T-helper 2 cell treated with Interferon-gamma antibody and Interleukin-4, amounts not matched to agents 5 μg/mL and 100 μg/mL, for 36 hours (primary cell): ENCODE measurements around the gene GET4.
"Not testable (repeated sequence)": the region's sequence is repeated elsewhere in the genome, so short reads cannot be mapped to it uniquely, and the experiment has no call there.

Experiments used
- DNase-seq: peaks from one replicate; pipeline ENCODE4 v3.0.0; 2021; ENCODE audit warnings: low spot score
- H3K27ac Mint-ChIP-seq: one replicate; pipeline ENCODE4 v1.8.0; 2021; ENCODE audit warnings: mild to moderate bottlenecking, mixed read lengths
- H3K27me3 Mint-ChIP-seq: one replicate; pipeline ENCODE4 v1.8.0; 2021; ENCODE audit warnings: low read depth, mixed read lengths
- H3K36me3 Mint-ChIP-seq: one replicate; pipeline ENCODE4 v1.8.0; 2021; ENCODE audit warnings: low read depth, mixed read lengths
- H3K4me1 Mint-ChIP-seq: one replicate; pipeline ENCODE4 v1.8.0; 2021; ENCODE audit warnings: low read depth, mixed read lengths
- H3K4me3 Mint-ChIP-seq: one replicate; pipeline ENCODE4 v1.8.0; 2022; ENCODE audit warnings: mild to moderate bottlenecking, moderate library complexity, mixed read lengths
- H3K9me3 Mint-ChIP-seq: one replicate; pipeline ENCODE4 v1.8.0; 2021; ENCODE audit warnings: mixed read lengths

The GET4 gene

GRCh38 chr7:900331-901040 lies 24.1 kb downstream of the GET4 start:
- Mint-ChIP-seq H3K36me3 (peaks cover 8% of the 10 kb centered on the region), H3K27me3 (peaks cover 2% of the 10 kb centered on the region), H3K27ac (no peak overlapping the region), H3K9me3 (no peaks in the 10 kb centered on the region), H3K4me1 (no peaks in the 10 kb centered on the region), H3K4me3 (no peak overlapping the region)
- DNase-seq = no peak

GRCh38 chr7:901041-901387 lies 24.7 kb downstream of the GET4 start:
- H3K36me3 Mint-ChIP-seq = peaks cover 5% of the 10 kb centered on the region
- no peaks in the 10 kb centered on the region for H3K9me3 Mint-ChIP-seq

DNA sequence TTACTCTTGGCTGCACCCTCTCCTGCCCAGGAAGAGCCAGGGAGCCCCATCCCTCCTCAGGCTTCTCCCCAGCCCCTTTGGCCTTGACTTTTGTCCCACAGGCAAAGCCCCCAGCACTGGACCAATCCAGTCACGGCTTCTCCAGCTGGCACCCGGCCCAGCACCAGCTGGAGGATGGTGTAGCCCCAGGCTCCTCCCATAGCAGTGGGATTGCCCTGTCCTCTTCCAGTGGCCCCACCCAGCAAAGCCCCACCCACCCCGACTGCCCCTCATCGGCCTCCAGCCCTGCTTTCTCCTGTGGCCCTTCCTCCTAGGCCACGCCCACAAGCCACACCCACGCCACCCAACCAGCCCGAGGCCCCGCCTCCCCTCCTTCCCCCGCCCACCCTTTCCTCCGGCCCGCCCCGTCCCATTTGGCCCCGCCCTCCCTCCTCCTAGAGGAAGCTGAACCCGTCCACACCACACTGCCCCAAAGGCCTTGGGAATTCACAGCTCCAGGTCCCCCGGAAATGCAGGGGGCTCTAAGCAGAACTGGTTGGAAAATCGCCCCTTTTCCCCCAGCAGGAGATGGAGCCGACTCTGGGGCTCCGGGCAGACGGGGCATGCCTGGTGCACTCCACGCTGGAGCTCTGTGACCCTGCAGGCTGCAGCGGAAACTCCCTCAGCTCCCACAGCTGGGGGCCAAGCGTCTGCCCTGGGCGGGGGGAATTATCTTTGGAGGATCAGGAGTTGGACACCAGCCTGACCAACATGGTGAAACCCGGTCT lies 25.2 kb downstream of the GET4 start:
- H3K9me3 Mint-ChIP-seq = no peaks in the 10 kb centered on the region
- DNase-seq = peak; percentile 42
- H3K4me1 Mint-ChIP-seq = no peaks in the 10 kb centered on the region
- H3K27ac Mint-ChIP-seq = no peak overlapping the region
- no peaks in the 10 kb centered on the region for H3K36me3 Mint-ChIP-seq
- H3K27me3 Mint-ChIP-seq = peaks cover 2% of the 10 kb centered on the region
- no peak overlapping the region for H3K4me3 Mint-ChIP-seq

More at GRCh38 chr7:901041-901387, 24.7 kb downstream of the GET4 start:
- Mint-ChIP-seq H3K27ac (no peak overlapping the region), H3K4me1 (no peaks in the 10 kb centered on the region), H3K4me3 (no peak overlapping the region), H3K27me3 (peaks cover 2% of the 10 kb centered on the region)
- DNase-seq = no peak

DNA sequence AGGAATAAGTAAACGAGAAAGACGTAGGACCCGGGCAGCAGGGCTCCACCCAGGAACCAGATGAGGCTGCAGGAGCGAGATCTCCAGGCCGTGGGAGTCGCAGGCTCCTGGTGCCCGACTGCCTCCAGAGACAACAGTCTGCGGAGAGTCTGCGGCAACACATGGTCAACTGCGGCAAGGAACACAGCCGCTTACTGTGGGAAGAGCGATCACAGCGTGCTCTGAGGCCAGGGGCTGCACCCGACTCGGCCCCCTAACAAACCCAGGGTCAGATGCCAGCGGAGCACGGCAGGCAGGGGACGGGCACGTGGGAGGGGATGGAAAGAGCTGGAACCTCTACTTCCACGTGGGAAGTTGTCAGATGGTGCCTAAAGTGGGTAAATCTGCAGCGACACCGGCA lies 26.6 kb downstream of the GET4 start:
- Mint-ChIP-seq H3K4me1 (no peaks in the 10 kb centered on the region), H3K9me3 (no peaks in the 10 kb centered on the region), H3K27me3 (peaks cover 2% of the 10 kb centered on the region), H3K36me3 (no peaks in the 10 kb centered on the region), H3K4me3 (no peak overlapping the region), H3K27ac (no peak overlapping the region)
- DNase-seq = no peak

GRCh38 chr7:903921-904755 lies 27.8 kb downstream of the GET4 start:
- Mint-ChIP-seq H3K27me3 (peaks cover 2% of the 10 kb centered on the region), H3K4me3 (no peak overlapping the region), H3K27ac (no peak overlapping the region), H3K9me3 (no peaks in the 10 kb centered on the region), H3K4me1 (no peaks in the 10 kb centered on the region), H3K36me3 (no peaks in the 10 kb centered on the region)
- no peak for DNase-seq

GRCh38 chr7:904847-905246 lies 28.5 kb downstream of the GET4 start:
- Mint-ChIP-seq H3K27ac (no peak overlapping the region), H3K9me3 (no peaks in the 10 kb centered on the region), H3K4me1 (no peaks in the 10 kb centered on the region), H3K36me3 (no peaks in the 10 kb centered on the region), H3K27me3 (peaks cover 2% of the 10 kb centered on the region), H3K4me3 (no peak overlapping the region)
- no peak for DNase-seq

DNA sequence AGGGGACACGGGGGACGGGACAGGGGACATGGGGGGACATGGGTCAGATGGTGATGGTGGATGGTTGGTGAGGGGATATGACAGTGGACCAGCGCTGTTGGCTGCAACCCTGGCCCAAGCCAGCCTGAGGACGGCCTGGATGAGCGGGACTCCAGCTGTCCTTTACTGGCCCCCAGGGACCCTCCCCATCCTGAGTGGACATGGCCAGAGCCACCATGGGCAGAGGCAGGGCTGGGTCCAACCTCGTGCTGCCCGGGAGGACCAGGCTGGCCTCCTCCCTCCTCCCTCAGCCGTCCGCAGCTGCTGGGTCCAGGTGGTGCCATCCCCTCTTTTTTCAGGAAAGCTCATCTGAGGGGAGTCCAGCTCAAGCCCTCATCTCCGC lies 30.4 kb downstream of the GET4 start:
- Mint-ChIP-seq H3K9me3 (no peaks in the 10 kb centered on the region), H3K27me3 (peaks cover 4% of the 10 kb centered on the region), H3K4me1 (no peaks in the 10 kb centered on the region), H3K4me3 (no peak overlapping the region), H3K27ac (no peak overlapping the region), H3K36me3 (no peaks in the 10 kb centered on the region)
- DNase-seq = no peak

DNA sequence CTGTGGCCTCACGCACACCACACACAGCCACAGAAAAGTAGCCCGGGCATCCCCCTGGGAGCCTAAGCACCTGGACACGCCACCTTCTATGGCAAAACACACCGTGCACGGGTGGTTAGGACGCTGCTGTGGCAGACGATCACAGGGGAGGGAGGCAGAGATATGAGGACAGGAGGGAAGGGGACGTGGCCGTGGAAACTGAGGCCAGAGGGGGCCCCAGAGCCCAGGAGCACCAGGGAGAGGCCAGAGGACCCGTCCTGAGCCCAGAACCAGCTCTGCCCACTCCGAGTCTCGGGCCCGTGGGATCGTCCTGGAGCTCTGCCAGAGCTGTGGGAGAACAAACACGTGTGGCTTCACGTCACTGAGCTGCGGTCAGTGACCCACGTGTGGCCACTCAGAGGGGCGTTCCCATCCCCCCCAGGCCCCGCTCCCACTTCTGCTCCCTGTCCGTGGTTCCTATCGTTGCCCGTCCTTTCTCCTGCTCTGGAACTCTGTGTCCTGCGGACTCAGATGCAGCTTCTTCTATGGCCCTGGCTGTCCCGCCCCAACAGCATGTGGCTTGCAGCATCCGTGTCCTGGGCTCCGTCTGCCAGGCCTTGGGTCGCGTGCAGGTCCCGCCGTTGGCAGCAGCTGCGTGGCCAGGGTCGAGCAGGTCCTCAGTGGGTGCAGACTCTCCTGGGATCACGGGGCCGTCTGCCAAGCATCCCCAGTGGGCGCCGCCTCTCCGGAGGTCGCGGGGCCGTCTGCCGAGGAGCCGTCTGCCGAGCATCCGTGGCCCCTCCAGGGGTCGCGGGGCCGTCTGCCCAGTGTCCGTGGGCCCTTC lies 31.0 kb downstream of the GET4 start:
- H3K27ac Mint-ChIP-seq = no peak overlapping the region
- no peaks in the 10 kb centered on the region for H3K9me3 Mint-ChIP-seq
- no peaks in the 10 kb centered on the region for H3K4me1 Mint-ChIP-seq
- peaks cover 4% of the 10 kb centered on the region for H3K27me3 Mint-ChIP-seq
- no peak for DNase-seq
- no peaks in the 10 kb centered on the region for H3K36me3 Mint-ChIP-seq
- no peak overlapping the region for H3K4me3 Mint-ChIP-seq

- no peak for DNase-seq
- Mint-ChIP-seq H3K27me3 (peaks cover 4% of the 10 kb centered on the region), H3K4me3 (no peak overlapping the region), H3K27ac (no peak overlapping the region), H3K4me1 (no peaks in the 10 kb centered on the region), H3K36me3 (no peaks in the 10 kb centered on the region), H3K9me3 (no peaks in the 10 kb centered on the region)
These were observed 31.8 kb downstream of the GET4 start for GRCh38 chr7:908159-908581.

DNA sequence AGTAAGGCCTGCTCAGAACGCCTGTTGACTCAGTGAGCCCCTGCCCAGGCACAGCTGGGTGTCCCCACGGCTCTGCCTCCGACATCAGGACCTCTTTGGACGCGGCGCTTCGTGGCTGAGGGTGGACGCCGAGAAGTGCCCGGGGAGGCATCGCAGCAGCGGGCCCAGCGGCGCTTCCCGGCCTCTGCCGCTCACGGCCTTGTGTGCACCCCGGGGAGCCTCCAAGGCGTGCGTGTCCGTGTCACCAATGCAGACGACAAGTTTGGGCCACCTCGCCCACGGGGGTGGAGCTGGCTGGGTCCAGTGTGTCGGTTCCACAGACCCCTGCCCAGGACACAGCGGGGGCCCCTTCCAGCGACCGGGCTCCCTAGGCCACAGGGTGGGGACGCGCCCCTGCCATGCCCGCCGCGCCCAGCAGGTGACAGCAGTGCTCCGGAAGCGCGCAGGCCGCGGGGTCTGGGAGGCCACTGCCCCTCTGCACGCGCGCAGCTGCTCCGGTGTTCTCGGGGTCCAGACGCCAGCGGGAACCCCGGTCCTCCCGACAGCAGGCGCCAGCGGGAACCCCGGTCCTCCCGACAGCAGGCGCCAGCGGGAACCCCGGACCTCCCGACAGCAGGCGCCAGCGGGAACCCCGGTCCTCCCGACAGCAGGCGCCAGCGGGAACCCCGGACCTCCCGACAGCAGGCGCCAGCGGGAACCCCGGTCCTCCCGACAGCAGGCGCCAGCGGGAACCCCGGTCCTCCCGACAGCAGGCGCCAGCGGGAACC lies 32.4 kb downstream of the GET4 start:
- H3K27ac Mint-ChIP-seq, H3K9me3 Mint-ChIP-seq, H3K4me1 Mint-ChIP-seq, H3K4me3 Mint-ChIP-seq, H3K36me3 Mint-ChIP-seq, H3K27me3 Mint-ChIP-seq: not testable (repeated sequence)
- peak; percentile 59 for DNase-seq

GRCh38 chr7:909358-910329 lies 33.3 kb downstream of the GET4 start:
- Mint-ChIP-seq H3K9me3 (no peaks in the 10 kb centered on the region), H3K4me1 (no peaks in the 10 kb centered on the region), H3K36me3 (no peaks in the 10 kb centered on the region), H3K27me3 (peaks cover 4% of the 10 kb centered on the region), H3K4me3 (no peak overlapping the region), H3K27ac (no peak overlapping the region)
- no peak for DNase-seq

DNA sequence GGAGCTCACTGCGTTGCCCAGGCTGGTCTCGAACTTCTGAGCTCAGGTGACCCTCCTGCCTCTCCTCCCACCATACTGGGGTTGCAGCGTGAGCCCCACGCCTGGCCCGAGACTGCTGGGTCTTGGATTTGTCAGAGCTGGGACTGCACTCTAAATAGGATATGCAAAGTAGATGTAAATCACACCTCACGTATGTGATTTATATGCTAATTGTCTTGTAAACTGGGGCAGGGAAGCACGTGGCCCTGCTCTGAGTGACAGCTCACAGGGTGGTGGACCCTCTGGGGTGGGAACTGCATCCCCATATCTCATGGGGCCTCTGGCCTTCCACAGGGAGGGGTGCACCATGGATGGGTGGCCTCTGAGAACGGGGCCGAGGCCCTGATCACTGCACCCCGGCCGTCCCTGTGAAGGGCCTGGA lies 34.1 kb downstream of the GET4 start:
- no peaks in the 10 kb centered on the region for H3K4me1 Mint-ChIP-seq
- no peak for DNase-seq
- H3K27me3 Mint-ChIP-seq = peaks cover 2% of the 10 kb centered on the region
- H3K36me3 Mint-ChIP-seq = no peaks in the 10 kb centered on the region
- no peak overlapping the region for H3K4me3 Mint-ChIP-seq
- H3K27ac Mint-ChIP-seq = no peak overlapping the region
- no peaks in the 10 kb centered on the region for H3K9me3 Mint-ChIP-seq
